Panc1 (cell line): Measurements from ENCODE around the gene MAST4. TPM values are rescaled to one million over a fixed set of nuclear protein-coding genes. Genes with fewer than 3 reads are reported as not detected.

Source experiments
- ATAC-seq: fragments of 200-7000 bp; cut with Tn5 transposase; 2 replicates; pipeline ENCODE4 v1.9.1; 2020; ENCODE audit warnings: mild to moderate bottlenecking, moderate library complexity
- BruUV-seq: library from RNA; stranded (reverse); fragments of 400-500 nt; replicated peaks from 2 replicates; lab custom pipeline; 2021; lab: Mats Ljungman, UMichigan
- CTCF ChIA-PET: fragments of 300-600 bp; sonication (Branson Sonifier 250); formaldehyde crosslinking; loops from one replicate; lab custom pipeline; 2022; ENCODE audit warnings: antibody characterized with exemption; lab: Charles Lee
- POLR2A ChIA-PET: fragments of 300-600 bp; sonication (Branson Sonifier 250); formaldehyde crosslinking; loops from one replicate; lab custom pipeline; 2022; ENCODE audit warnings: antibody characterized with exemption; lab: Charles Lee
- DNase-seq: peaks from one replicate; pipeline ENCODE4 v3.0.0-alpha.2; 2010; ENCODE audit warnings: low read depth, low spot score
- H3K27ac ChIP-seq: 2 replicates; pipeline ENCODE4 v1.5.1; 2011; ENCODE audit warnings: mild to moderate bottlenecking, low read length, inconsistent platforms
- H3K27me3 ChIP-seq: fragments of 200-500 bp; sonication (Bioruptor generic); 2 replicates; pipeline ENCODE4 v1.6.0; 2014; ENCODE audit warnings: low read length, inconsistent platforms; ENCODE audit not compliant: control insufficient read depth, insufficient read depth
- H3K36me3 ChIP-seq: fragments of 200-500 bp; sonication (Bioruptor generic); 2 replicates; pipeline ENCODE4 v1.5.1; 2014; ENCODE audit warnings: inconsistent platforms, mild to moderate bottlenecking, low read length, moderate library complexity; ENCODE audit not compliant: control insufficient read depth, insufficient read depth
- H3K4me1 ChIP-seq: 2 replicates; pipeline ENCODE4 v1.5.1; 2011; ENCODE audit warnings: inconsistent platforms, mild to moderate bottlenecking, low read length, moderate library complexity; ENCODE audit not compliant: control insufficient read depth, insufficient read depth
- H3K4me3 ChIP-seq, 2 experiments: 2 replicates each; pipeline ENCODE4 v1.5.1; 2011 to 2012; ENCODE audit warnings: low read depth in 2 of 2, low read length in 2 of 2, mild to moderate bottlenecking in 2 of 2, inconsistent platforms in 1 of 2, moderate library complexity in 1 of 2
- H3K9me3 ChIP-seq: fragments of 200-500 bp; sonication (Bioruptor generic); 2 replicates; pipeline ENCODE4 v1.5.1; 2014; ENCODE audit warnings: low read depth, mild to moderate bottlenecking, inconsistent platforms, low read length, moderate library complexity; ENCODE audit not compliant: control insufficient read depth, insufficient read depth
- POLR2AphosphoS5 ChIP-seq: IDR thresholded peaks from 2 replicates; pipeline ENCODE4 v1.6.1; 2012; ENCODE audit warnings: mild to moderate bottlenecking, low read depth, low read length, moderate library complexity
- REST ChIP-seq, 2 experiments: IDR thresholded peaks; 2 replicates each; pipeline ENCODE4 v1.6.1; 2011 to 2012; ENCODE audit warnings: low read depth in 2 of 2, control low read depth in 1 of 2, low read length in 1 of 2, mild to moderate bottlenecking in 1 of 2, moderate library complexity in 1 of 2; ENCODE audit not compliant: insufficient read depth in 1 of 2
- SIN3A ChIP-seq: IDR thresholded peaks from 2 replicates; pipeline ENCODE4 v1.6.1; 2012; ENCODE audit warnings: low read depth, mild to moderate bottlenecking, low read length, moderate library complexity, borderline replicate concordance; ENCODE audit not compliant: insufficient read depth
- TCF7L2 ChIP-seq: IDR thresholded peaks from 2 replicates; pipeline ENCODE4 v1.6.1; 2011; ENCODE audit warnings: mild to moderate bottlenecking, low read depth, low read length, inconsistent platforms
- in situ Hi-C: cut with HindIII; loops from 2 replicates; pipeline ENCODE4 v1.10.0; 2016; ENCODE audit warnings: low sequenced_read_pairs, low pct_unique_long_range_greater_than_20kb
- intact Hi-C: fragments of 100-400 bp; cut with micrococcal nuclease; formaldehyde crosslinking; loops from one replicate; pipeline ENCODE4 v1.10.0; 2022; ENCODE audit not compliant: unreplicated experiment
- total RNA-seq: library from RNA; stranded (reverse); gene quantifications from one replicate; pipeline ENCODE4 v1.2.1, GENCODE V29; 2021; ENCODE audit not compliant: unreplicated experiment
- TF ChIP-seq, protein P1 (sequence below): fragments of 450-650 bp; IDR thresholded peaks from 2 replicates; pipeline ENCODE4 v1.5.1; 2017; ENCODE audit warnings: mild to moderate bottlenecking

The MAST4 gene
- total RNA-seq, 1 experiment from 2014 or later: 1.8 TPM

- ChIA-PET CTCF (no interaction called here), POLR2A (no interaction called here)
- Histone ChIP-seq H3K4me3 (no peak overlapping the region), H3K27ac (no peak overlapping the region), H3K27me3 (no peaks in the 10 kb centered on the region), H3K9me3 (no peaks in the 10 kb centered on the region), H3K4me1 (no peaks in the 10 kb centered on the region), H3K36me3 (no peaks in the 10 kb centered on the region)
- no peak for TF ChIP-seq REST (IDR thresholded peaks at IDR 0.05; ENCODE audit: insufficient read depth in 1 of 2, low read depth in 2 of 2, low read length in 1 of 2)
- DNase-seq: no peak
- BruUV-seq: no TSS peak
- intact Hi-C loops (no loop called here), in situ Hi-C loops (no loop called here)
- ATAC-seq: no peak
These were observed 598.0 kb downstream of the MAST4 start for GRCh38 chr5:67194166-67194565.

- H3K27me3 ChIP-seq: no peaks in the 10 kb centered on the region
- ATAC-seq: no peak
- H3K4me1 ChIP-seq: no peaks in the 10 kb centered on the region
- BruUV-seq: no TSS peak
- no peaks in the 10 kb centered on the region for H3K9me3 ChIP-seq
- ChIA-PET CTCF (interaction anchor here (0.7 kb wide), 1 partner anchor 30 kb away, joined by 3 read pairs; no protein-coding TSS in a partner anchor), POLR2A (no interaction called here)
- no peaks in the 10 kb centered on the region for H3K36me3 ChIP-seq
- H3K4me3 ChIP-seq: no peak overlapping the region
- in situ Hi-C loops (no loop called here), intact Hi-C loops (no loop called here)
- no peak for DNase-seq
- no peak for TF ChIP-seq SIN3A
- TF ChIP-seq REST (IDR thresholded peaks at IDR 0.05; ENCODE audit: insufficient read depth in 1 of 2, low read depth in 2 of 2, low read length in 1 of 2): no peak
- TF ChIP-seq POLR2AphosphoS5: no peak
- TF ChIP-seq TCF7L2: no peak
- TF ChIP-seq, protein P1, sequence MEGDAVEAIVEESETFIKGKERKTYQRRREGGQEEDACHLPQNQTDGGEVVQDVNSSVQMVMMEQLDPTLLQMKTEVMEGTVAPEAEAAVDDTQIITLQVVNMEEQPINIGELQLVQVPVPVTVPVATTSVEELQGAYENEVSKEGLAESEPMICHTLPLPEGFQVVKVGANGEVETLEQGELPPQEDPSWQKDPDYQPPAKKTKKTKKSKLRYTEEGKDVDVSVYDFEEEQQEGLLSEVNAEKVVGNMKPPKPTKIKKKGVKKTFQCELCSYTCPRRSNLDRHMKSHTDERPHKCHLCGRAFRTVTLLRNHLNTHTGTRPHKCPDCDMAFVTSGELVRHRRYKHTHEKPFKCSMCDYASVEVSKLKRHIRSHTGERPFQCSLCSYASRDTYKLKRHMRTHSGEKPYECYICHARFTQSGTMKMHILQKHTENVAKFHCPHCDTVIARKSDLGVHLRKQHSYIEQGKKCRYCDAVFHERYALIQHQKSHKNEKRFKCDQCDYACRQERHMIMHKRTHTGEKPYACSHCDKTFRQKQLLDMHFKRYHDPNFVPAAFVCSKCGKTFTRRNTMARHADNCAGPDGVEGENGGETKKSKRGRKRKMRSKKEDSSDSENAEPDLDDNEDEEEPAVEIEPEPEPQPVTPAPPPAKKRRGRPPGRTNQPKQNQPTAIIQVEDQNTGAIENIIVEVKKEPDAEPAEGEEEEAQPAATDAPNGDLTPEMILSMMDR: no peak
- no peak overlapping the region for H3K27ac ChIP-seq
These were observed 599.4 kb downstream of the MAST4 start for GRCh38 chr5:67195406-67196275.
